IPS-18c (cell line): ENCODE results near the gene NEU4.

Experiments
- H3K4me3 ChIP-seq: 2 replicates; pipeline ENCODE4 v1.7.0; 2013; ENCODE audit warnings: low read depth, mild to moderate bottlenecking, low read length, moderate library complexity; ENCODE audit not compliant: insufficient read depth
- H3K9me3 ChIP-seq: one replicate; pipeline ENCODE4 v1.6.1; 2013; ENCODE audit warnings: mild to moderate bottlenecking, low read length, moderate library complexity; ENCODE audit not compliant: control insufficient read depth, insufficient read depth

The NEU4 gene

GRCh38 chr2:241808051-241808720 is 807 bp upstream of the NEU4 start:
- Histone ChIP-seq H3K9me3 (no peaks in the 10 kb centered on the region), H3K4me3 (no peak overlapping the region)

- H3K4me3 ChIP-seq, result no peak overlapping the region
- H3K9me3 ChIP-seq, result no peaks in the 10 kb centered on the region
Observed at GRCh38 chr2:241809383-241810306, 652 bp downstream of the NEU4 start.

GRCh38 chr2:241810307-241811200 is 1.6 kb downstream of the NEU4 start:
- H3K4me3 ChIP-seq, result no peak overlapping the region

GRCh38 chr2:241811201-241811951 is 2.4 kb downstream of the NEU4 start:
- Histone ChIP-seq H3K9me3 (peaks cover under 1% of the 10 kb centered on the region), H3K4me3 (no peak overlapping the region)

More at GRCh38 chr2:241810307-241811200, 1.6 kb downstream of the NEU4 start:
- no peaks in the 10 kb centered on the region for H3K9me3 ChIP-seq

- Histone ChIP-seq H3K4me3 (no peak overlapping the region), H3K9me3 (peaks cover 2% of the 10 kb centered on the region)
Observed at GRCh38 chr2:241811952-241812729, 3.1 kb downstream of the NEU4 start.

DNA sequence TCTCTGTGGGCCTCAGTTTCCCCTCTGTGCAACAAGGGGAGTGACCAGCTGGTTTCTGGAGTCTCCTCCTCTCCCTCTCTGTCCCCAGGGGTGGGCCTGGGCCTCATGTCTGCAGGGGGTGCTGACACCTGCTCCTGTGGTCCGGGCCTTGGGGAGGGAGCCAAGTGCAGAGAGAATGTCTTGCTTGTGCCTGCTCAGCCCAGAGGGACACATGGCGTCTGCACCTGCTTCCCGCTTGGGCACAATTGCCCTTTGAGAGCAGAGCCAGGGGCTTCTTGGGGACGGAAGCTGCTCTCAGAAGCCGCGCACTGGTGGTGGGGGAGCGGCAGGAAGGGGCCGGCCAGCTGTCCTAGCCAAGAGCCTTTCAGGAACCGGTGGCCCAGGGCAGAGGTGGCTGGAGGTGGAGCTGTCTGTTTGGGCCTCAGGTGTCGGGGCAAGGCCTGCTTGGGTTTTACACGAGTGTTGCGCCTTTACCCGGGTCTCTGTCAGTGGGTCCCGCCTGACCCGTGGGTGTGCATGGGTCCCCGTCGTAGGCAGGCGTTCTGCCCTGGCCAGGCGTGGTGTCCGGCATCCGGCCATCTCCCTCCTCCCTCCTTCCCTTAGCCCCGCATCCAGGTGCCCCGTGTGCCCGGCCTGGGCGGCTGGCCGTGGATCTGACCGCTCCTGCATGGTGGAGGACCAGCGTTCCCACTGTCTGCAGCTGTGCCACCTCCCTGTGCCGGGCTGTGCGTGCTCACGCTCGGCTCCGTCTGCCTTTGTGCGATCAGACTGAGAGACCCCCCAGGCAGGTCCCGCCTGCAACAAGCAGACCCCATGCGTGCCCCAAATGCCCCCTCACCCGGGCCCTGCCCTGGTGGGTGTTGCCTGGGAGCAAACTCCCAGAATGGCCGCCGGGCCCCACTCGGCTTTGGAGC is 4.0 kb downstream of the NEU4 start:
- H3K9me3 ChIP-seq, result peaks cover 2% of the 10 kb centered on the region
- no peak overlapping the region for H3K4me3 ChIP-seq

DNA sequence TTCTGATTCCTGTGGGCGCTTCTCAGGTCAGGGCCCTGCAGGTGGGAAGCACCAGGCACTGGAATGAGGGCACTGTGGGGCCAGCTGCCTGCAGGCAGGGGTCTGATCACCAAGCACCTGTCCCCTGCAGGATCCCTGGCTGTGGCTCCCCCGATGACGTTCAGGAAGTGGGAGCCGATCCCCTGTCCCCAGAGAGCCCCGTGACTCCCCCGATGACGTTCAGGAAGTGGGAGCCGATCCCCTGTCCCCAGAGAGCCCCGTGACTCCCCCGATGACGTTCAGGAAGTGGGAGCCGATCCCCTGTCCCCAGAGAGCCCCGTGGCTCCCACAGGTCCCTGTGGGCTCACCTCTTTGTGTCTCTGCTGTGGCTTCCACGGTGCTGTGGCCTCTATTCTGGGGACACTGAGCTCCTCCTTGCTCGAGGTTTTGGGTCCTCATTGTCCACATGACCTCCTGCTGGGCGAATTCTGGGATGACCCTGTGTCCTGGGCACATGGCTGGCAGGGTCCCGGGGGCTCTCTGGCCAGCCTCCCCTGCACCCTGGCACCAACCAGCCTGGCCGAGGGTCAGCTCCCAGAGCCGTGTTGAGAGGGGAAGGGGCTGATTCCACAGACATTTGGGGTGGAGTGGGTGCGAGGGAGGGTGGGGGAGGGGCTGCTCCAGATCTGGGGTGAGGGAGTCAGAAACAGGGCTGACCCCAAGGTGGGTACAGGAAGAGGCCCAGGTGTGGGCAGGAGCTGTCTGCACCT is 4.8 kb downstream of the NEU4 start:
- Histone ChIP-seq H3K9me3 (peaks cover 2% of the 10 kb centered on the region), H3K4me3 (no peak overlapping the region)

DNA sequence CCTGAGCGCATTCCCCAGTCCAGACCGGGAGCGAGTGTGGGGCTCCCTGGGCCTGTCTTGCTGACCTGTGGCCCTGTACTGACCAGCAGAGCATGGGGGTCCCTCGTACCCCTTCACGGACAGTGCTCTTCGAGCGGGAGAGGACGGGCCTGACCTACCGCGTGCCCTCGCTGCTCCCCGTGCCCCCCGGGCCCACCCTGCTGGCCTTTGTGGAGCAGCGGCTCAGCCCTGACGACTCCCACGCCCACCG is 5.3 kb downstream of the NEU4 start:
- peaks cover 2% of the 10 kb centered on the region for H3K9me3 ChIP-seq
- H3K4me3 ChIP-seq, result no peak overlapping the region

- Histone ChIP-seq H3K9me3 (peaks cover 2% of the 10 kb centered on the region), H3K4me3 (no peak overlapping the region)
Observed at GRCh38 chr2:241814643-241815476, 5.9 kb downstream of the NEU4 start.

- no peak overlapping the region for H3K4me3 ChIP-seq
Observed at GRCh38 chr2:241815477-241816430, 6.8 kb downstream of the NEU4 start.

DNA sequence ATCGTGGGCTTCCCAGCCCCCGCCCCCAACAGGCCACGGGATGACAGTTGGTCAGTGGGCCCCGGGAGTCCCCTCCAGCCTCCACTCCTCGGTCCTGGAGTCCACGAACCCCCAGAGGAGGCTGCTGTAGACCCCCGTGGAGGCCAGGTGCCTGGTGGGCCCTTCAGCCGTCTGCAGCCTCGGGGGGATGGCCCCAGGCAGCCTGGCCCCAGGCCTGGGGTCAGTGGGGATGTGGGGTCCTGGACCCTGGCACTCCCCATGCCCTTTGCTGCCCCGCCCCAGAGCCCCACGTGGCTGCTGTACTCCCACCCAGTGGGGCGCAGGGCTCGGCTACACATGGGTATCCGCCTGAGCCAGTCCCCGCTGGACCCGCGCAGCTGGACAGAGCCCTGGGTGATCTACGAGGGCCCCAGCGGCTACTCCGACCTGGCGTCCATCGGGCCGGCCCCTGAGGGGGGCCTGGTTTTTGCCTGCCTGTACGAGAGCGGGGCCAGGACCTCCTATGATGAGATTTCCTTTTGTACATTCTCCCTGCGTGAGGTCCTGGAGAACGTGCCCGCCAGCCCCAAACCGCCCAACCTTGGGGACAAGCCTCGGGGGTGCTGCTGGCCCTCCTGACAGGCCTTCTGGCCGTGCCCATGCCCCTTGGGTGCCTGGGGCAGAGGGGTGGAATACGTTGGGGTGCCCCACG is 7.6 kb downstream of the NEU4 start:
- H3K4me3 ChIP-seq, result no peak overlapping the region
- H3K9me3 ChIP-seq, result peaks cover 2% of the 10 kb centered on the region

More at GRCh38 chr2:241815477-241816430, 6.8 kb downstream of the NEU4 start:
- H3K9me3 ChIP-seq, result peaks cover 2% of the 10 kb centered on the region

DNA sequence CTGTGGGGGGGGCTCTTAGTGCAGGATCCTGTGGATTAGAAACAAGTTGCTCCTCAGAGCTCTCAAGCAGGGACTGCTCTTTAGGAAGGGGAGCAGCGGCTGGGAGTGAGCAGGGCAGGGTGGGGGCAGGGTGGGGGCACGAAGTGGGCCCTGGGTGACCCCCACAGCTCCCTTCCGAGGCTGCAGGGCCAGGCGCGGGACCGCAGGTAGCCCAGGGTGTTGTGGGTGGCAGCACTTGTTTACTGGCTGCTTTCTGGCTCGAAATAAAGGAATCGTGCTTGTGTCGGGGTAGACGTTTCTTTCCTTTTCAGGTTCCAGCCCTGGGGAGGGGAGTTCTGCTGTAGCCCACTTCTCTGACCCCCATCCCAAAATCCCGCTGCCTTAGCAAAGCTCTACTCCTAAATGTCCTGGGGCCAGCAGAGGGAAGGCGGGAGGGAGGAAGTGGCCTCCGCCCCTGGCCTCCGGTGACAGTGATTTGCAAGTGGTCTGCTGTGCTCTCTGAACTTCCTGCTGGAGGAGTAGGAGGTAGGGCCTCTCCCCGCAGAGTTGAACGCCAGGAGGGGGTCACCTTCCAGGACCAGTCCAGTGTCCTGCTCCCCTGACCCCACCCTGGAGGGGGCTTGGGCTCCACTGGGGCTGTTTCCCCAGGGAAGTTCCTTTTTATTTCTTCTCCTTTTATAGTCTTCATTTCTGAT is 8.3 kb downstream of the NEU4 start:
- peaks cover 2% of the 10 kb centered on the region for H3K9me3 ChIP-seq
- H3K4me3 ChIP-seq, result no peak overlapping the region
